ENCODE results near the gene LCOR.

The LCOR gene

DNA sequence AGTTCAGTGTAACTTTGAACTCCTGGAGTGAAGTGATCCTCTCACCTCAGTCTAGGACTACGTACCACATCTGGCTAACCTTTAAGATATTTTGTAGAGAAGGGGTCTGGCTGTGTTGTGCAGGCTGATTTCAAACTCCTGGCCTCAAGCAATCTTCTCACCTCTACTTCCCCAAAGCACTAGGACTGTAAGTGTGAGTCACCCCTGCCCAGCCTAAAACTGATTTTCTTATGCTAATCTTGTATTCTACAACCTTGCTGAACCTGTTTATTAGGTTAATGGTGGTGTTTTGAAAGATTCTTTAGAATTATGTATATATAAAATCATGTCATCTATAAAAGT, 58.0 kb downstream of the LCOR start:
- DNase-seq (ENCODE audit: low read depth), result no peak

- no peak for DNase-seq (ENCODE audit: low read depth)
Measured at GRCh38 chr10:96890580-96890979, 58.5 kb downstream of the LCOR start.

DNA sequence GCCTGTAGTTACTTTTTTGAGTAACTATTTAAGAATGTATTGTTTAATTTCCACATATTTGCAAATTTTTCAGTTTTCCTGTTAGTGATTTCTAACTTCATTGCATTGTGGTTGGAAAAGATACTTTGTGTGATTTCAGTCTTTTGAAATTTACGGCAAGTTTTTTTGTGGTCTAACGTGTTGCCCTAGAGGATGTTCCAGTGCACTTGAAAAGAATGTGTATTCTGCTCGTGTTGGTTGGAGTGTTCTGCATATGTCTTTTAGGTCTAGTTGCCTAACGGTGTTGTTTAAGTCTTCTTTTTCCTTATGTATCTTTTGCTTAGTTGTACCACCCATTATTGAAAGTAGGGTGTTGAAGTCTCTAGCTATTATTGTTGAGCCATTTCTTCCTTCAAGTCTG, 59.7 kb downstream of the LCOR start:
- DNase-seq (ENCODE audit: low read depth), result no peak

DNA sequence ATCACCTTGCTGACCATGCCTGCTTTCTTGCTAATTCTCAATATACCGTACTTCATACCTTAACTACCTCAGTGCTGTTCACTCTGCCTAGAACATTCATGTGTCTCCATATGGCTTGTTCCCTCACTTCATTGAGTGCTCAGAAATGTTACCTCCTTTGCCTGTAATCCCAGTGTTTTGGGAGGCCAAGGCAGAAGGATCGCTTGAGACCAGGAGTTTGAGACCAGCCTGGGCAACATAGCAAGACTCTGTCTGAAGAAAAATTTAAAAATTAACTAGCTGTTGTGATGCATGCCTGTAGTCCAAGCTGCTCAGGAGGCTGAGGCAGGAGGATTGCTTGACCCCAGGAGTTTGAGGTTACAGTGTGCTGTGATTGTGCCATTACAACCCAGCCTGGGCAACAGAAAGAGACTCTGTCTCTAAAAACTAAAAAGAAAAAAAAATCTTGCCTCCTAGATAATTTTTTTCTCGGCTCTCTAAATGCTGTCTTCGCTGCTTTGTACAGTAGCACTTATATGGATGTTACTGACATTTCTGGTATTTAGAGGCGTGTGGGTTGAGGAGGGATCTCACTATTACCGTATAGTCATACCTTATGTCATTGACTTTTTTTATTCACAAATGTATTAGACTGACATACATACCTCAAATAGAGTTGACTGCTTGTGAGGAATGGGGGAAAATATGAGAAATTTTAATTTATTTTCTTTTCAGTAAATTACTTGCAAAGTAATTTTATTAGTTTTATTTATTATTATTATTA, 63.7 kb downstream of the LCOR start:
- no peak for DNase-seq (ENCODE audit: low read depth)

- no peak for DNase-seq (ENCODE audit: low read depth)
Measured at GRCh38 chr10:96896884-96897589, 64.9 kb downstream of the LCOR start.

DNA sequence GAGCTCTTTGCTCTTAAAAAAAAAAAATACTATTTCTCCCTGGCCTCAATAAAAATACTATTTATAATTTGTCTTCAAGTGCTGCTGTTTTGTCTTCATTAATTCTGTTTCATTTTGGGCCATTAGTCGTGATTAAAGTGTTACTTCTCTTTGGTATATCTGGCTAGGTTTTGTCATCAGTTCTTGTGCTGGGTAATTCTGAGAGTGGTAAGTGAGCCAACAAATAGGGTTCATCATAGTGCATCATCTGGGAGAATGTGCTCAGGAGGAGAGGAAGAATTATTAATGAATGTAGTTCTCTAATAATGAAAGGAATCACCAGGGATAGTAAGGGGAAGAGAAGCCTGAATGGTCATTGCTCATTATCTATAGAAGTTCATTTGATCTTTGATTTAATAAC, 70.0 kb downstream of the LCOR start:
- no peak for DNase-seq (ENCODE audit: low read depth)

GRCh38 chr10:96902731-96903358, 70.7 kb downstream of the LCOR start:
- DNase-seq (ENCODE audit: low read depth), result no peak

DNA sequence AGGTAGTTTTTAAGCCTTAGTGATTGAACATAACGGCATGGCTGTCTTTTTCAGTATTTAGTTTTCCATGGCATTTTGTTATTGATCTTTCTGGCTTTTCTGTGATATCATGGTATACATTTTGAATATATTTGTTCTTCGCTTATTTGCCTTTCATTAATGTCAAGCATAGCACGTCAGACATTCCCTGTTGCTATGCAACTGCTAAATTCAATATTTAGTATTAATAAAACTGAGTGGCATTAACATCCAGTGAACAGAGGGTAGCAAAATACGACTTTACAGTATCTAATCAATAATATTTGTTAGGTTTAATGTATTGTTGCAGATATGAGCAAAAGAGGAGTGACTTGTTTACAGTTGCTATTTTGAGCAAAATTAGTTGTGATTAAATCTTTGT, 72.5 kb downstream of the LCOR start:
- DNase-seq (ENCODE audit: low read depth), result no peak

DNA sequence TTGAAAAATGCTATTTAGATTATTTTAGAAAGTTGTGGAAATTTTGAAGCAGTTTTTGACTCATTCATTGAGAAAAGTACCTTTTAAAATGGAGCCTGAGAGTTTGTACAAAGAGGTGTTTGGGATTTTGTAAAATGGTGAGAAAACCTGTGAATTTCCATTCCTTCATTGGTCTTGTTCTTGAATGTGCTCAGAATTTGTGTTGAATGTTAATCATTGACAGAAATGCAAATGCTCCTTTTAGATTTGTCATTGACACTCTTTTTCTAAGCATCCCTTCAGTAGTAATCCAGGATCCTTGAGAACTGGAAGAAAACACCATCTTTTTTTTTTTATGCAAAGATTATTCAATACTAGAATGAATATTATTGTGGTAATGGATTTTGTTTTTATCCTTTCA, 74.8 kb downstream of the LCOR start:
- DNase-seq (ENCODE audit: low read depth), result no peak

DNA sequence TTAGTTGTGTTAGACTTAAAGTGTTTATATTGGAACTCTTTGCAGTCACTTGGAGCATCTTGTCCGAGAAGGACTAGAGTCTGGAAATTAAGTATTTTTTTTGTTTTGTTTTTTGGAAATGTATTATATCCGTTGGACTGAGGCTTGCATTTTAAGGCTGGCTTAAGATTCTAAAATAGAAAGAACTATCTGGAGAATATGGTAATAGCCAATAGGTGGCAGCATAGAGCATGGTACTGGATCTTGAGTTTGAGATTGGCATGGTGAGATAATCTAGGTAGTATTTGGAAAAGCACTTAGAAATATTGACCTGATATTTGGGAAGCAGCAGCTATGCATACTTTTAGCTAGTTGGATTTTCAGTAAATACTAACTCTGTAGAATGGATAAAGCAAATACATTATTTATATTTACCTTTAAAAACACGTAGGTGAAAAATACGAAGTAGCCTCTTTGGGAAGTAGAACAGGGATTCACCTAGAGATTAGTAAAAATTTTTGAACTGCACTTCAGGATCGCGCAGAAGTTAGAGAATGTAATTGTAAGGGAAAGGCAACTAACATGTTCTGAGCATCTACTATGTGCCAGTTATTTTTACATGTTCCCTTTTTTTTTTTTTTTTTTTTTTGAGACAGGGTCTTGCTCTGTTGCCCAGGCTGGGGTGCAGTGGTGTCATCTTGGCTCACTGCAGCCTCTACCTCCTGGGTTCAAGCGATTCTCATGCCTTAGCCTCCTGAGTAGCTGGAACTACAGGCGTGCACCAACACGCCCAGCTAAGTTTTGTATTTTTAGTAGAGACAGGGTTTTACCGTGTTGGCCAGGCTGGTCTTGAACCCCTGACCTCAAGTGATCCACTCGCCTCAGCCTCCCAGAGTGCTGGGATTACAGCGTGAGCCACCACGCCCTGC, 78.6 kb downstream of the LCOR start:
- DNase-seq (ENCODE audit: low read depth), result no peak

DNA sequence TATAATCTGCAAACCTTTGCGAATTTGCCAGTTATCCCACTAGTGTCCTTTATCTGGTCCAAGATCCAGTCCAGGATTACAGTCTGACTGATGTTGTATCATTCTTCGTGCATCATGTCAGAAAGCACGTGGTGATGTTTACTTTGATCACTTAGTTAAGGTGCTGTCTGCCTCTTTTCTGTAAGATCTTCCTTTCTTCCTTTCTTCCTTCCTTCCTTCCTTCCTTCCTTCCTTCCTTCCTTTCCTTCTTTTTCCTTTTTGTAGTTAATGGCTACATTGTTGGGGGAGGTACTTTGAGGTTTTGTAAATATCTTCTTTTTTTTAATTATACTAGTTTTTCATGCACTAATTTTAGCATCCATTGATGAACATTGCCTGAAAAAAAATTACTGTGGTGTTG, 80.3 kb downstream of the LCOR start:
- no peak for DNase-seq (ENCODE audit: low read depth)

- no peak for DNase-seq (ENCODE audit: low read depth)
Measured at GRCh38 chr10:96913906-96914305, 81.8 kb downstream of the LCOR start.

- DNase-seq (ENCODE audit: low read depth), result no peak
Measured at GRCh38 chr10:96917628-96918027, 85.5 kb downstream of the LCOR start.

GRCh38 chr10:96918214-96919002, 86.3 kb downstream of the LCOR start:
- no peak for DNase-seq (ENCODE audit: low read depth)

- DNase-seq (ENCODE audit: low read depth), result no peak
Measured at GRCh38 chr10:96919785-96920430, 87.8 kb downstream of the LCOR start.

- no peak for DNase-seq (ENCODE audit: low read depth)
Measured at GRCh38 chr10:96921655-96922054, 89.6 kb downstream of the LCOR start.

DNA sequence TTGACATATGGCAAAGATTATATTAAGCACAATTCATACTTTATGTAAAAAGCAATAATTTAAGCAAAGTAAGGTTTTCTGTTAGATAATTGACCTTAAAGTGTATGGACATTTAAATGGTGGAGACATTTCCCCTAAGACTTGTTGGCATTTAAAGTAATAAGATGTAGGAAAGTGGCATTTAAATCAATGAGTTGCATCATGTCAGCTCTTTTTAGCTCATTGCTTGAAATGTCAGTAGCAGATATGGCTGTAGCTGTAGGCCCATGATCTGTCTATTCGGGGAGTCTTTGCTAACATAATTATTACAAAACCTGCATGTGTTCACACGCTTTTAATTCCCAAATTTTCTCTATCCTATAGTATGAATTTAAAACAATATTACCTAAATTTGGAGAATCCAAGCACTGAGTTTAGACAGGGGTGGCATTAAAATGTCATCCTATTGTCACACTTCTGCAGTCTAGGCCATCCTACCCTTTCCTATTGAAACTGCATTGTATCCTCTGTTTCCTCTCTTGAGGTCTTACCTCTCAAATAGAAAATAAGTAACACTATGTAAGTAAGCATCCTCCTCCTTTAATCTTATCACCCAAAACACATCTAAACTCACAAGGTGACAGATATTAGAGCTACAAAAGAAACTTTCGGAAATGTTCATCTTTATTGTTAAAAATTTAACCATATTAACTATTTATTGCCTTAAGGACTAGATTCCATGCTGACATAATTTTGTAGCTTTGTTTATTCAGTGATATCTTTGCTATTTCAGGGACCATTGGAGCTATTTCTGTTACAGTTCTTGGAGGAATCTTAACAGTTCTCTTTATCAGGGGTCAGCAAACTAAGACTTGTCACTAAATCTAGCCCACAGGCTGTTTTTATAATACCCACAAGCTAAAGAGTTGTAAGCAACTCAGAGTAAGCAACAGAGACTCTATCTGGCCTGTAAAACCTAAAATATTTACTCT, 91.2 kb downstream of the LCOR start:
- DNase-seq (ENCODE audit: low read depth), result no peak

- DNase-seq (ENCODE audit: low read depth), result no peak
Measured at GRCh38 chr10:96924861-96925260, 92.8 kb downstream of the LCOR start.

DNA sequence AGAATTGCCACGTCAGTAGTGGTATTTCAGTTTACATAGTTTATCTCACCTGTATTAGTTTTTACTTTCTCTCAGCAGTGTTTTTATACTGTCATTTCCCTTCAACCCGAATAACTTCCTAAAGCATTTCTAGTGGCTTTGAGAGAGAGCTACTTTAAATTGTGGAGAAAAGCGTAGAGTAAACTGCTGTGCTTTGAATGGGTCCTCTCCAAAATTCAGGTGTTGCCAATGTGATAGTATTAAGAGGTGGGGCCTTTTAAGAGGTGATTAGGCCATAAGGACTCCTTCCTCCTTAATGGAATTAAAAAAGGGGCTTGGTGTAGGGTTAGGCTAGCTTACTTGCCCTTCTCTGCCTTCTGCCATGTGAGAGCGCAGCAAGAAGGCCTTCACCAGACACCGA, 98.4 kb downstream of the LCOR start:
- no peak for DNase-seq (ENCODE audit: low read depth)

GRCh38 chr10:96935148-96935547, 103.0 kb downstream of the LCOR start:
- no peak for DNase-seq (ENCODE audit: low read depth)

Data from activated T-helper 1 cell treated with Interleukin-2 at 50 U/mL for 16 hours (primary cell).